ENCODE results near the gene NPM3. TPM values are rescaled to one million over a fixed set of nuclear protein-coding genes. Genes with fewer than 3 reads are reported as not detected.

The NPM3 gene
- total RNA-seq: 86.0 and 192 TPM in 2 replicates

GRCh38 chr10:101782811-101783735 lies at the start of gene NPM3:
NPM3 (minus strand) TSS chr10:101783446; CDS start chr10:101783390, 56 bp downstream.

DNA sequence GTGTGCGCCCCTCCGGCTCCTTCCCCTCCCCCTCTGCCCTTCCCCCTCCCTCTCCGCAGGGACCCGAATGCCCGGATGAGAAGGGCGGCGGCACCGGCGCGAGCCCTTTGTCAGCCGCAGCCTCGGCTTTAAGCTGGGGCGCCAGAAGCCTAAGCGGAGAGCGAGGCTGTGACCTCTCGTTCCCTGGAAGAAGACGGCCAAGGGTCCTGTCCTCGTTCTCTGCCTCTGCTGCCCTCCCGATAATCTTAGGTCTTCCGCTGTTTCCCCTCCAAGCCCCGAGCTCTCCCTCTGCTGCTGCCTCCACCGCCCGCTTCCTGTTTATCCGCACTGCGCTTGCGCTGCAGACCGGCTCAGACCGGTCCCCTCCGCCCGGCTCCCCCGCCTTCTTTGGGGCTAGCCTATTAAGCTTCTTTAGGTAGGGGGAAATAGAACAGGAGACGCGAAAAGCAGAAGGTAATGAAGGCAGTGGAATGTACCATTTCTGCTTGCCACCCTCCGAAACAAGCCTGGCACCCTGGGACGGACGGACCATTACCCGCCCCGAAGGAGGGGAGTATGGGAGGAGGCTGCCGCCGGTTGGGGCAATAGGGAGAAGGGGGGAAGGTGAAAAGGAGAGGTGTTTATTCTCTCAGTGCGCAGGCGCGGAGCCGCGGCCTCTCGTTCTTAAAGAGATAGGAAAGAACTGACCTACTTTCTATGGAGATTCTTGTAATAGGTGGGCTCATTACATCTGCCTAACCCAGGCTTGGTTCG lies 35.0 kb upstream of the NPM3 start, which contains the start of gene OGA:
OGA (minus strand) TSS at position 326 of the 753 bp plus-strand sequence. CDS start 422 bp downstream, outside the sequence.

DNA sequence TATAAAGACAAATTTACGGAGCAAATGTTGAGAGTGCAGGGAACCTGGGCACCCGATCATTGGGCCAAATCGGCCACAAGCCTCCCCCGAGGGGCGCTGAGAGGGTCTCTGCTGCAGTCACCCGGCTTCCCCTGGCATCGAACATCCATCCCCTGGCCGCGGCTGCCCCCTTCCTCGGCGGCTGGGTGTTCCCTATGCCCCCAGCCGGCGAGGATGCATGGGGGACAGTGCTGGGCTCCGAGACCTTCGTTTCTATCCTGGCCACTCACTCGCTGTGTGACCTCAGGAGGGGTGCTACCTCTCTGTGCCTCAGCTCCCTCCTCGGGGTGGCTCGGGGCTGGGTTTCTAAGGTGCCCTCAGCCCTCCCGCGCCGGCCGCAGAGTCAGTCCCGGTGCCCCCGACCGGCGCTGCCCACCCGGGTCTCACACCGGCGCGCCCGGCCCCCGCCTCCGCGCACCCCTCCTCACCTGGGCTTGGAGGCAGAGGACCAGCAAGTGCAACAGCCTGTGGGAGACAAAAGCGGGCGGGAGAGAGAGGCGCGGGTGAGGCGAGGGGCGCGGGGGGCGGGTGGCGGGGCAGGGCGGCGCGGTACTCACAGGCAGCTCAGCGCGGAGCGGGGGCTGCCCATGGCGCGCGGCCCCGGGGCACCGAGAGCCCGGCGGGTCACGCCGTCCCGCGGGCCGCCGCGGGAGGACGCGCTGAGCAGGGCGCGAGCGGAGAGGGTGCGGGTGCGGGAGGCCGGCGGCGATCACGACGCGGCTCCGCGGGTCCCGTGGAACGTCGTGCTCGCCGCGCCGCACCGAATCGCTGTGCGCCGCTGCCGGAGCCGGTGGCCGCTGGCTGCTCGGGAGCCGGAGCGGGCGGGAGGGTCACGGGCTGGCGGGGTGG lies 7.7 kb downstream of the NPM3 start, which contains the start of gene FGF8:
FGF8 (minus strand) TSS at position 842 of the 888 bp plus-strand sequence; CDS start at position 628, 214 bp downstream.

Other genes with a start within 250 kb of the NPM3 start
- gene POLL, start 195.2 kb downstream of the NPM3 start, total RNA-seq: 7.3 and 10.1 TPM in 2 replicates
- 44.5 and 50.0 TPM in 2 replicates for gene DPCD, start 195.1 kb downstream of the NPM3 start, total RNA-seq
- 42.4 and 73.6 TPM in 2 replicates for gene FBXW4, start 88.3 kb downstream of the NPM3 start, total RNA-seq
- gene FGF8, start 7.3 kb downstream of the NPM3 start, total RNA-seq: 0.19 TPM in 1 of 2 replicates, not detected in the other
- gene OGA, start 35.0 kb upstream of the NPM3 start, total RNA-seq: 110 and 132 TPM in 2 replicates
- gene KCNIP2, start 60.4 kb upstream of the NPM3 start, total RNA-seq: 0.19 and 2.0 TPM in 2 replicates